WTC11 (cell line): ENCODE results near the gene CACNA1C.

Source experiments
- KAT7 ChIP-seq: sonication (generic); formaldehyde crosslinking; IDR thresholded peaks from 2 replicates; pipeline ENCODE4 v1.8.1; 2023; ENCODE audit warnings: missing genetic modification reagents, mild to moderate bottlenecking, borderline replicate concordance
- OVOL2 ChIP-seq: fragments of 250-450 bp; sonication (Bioruptor Pico); IDR thresholded peaks from 2 replicates; pipeline ENCODE4 v1.9.0; 2021; ENCODE audit warnings: mild to moderate bottlenecking, borderline replicate concordance
- RELA ChIP-seq: sonication (generic); formaldehyde crosslinking; IDR thresholded peaks from 2 replicates; pipeline ENCODE4 v1.8.1; 2022; ENCODE audit warnings: missing genetic modification reagents, mild to moderate bottlenecking, borderline replicate concordance
- TF ChIP-seq, protein P1 (sequence below): fragments of 200-600 bp; IDR thresholded peaks from 2 replicates; pipeline ENCODE4 v1.8.0; 2022; ENCODE audit warnings: antibody characterized with exemption
- TF ChIP-seq, protein P2 (sequence below): sonication (generic); formaldehyde crosslinking; conservative IDR thresholded peaks from 2 replicates; pipeline ENCODE4 v1.8.1; 2022; ENCODE audit warnings: mild to moderate bottlenecking, missing genetic modification reagents
- TF ChIP-seq, protein P3 (sequence below): sonication (generic); formaldehyde crosslinking; IDR thresholded peaks from 2 replicates; pipeline ENCODE4 v1.8.1; 2023; ENCODE audit warnings: mild to moderate bottlenecking, missing genetic modification reagents
- TF ChIP-seq, protein P4 (sequence below): sonication (generic); formaldehyde crosslinking; IDR thresholded peaks from 2 replicates; pipeline ENCODE4 v1.8.1; 2023; ENCODE audit warnings: mild to moderate bottlenecking, moderate library complexity, missing genetic modification reagents

DNA sequence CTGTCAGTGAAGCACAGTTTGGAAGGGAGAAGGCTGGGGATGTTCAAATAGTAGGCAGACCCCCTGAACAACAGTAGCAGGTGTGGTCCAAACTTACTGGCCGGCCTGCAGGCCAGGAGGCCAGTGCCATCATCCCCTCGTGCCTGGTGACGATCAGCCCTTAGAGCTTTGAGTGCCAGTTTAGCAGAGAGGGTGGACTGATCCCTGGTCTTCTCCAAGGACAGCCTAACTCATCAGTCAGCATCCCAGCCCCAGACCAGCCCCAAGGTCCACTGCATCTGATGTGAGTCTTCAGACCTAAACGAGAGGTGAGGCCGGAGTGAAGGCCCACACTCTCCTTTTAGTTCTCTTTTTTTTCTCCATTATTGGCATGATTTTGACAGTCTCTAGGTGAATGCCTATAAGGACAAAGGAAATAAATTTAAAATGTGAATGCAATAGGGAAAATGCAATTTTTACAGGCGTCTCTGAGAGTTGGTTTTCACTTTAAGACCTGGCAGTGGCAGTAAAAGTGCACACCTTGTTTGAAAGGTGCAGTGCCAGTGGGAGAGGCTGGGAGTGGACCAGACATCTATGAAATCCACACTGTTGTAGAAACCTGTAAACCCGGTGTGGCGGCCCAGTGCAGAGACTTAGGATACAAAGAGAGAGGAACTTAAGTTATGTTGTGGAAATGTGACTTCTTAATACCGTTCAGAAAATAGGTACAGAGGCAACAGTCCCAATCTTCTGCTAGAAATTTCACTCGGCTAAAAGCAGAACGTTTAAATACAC is 311.2 kb downstream of the CACNA1C start:
- TF ChIP-seq, protein P1, sequence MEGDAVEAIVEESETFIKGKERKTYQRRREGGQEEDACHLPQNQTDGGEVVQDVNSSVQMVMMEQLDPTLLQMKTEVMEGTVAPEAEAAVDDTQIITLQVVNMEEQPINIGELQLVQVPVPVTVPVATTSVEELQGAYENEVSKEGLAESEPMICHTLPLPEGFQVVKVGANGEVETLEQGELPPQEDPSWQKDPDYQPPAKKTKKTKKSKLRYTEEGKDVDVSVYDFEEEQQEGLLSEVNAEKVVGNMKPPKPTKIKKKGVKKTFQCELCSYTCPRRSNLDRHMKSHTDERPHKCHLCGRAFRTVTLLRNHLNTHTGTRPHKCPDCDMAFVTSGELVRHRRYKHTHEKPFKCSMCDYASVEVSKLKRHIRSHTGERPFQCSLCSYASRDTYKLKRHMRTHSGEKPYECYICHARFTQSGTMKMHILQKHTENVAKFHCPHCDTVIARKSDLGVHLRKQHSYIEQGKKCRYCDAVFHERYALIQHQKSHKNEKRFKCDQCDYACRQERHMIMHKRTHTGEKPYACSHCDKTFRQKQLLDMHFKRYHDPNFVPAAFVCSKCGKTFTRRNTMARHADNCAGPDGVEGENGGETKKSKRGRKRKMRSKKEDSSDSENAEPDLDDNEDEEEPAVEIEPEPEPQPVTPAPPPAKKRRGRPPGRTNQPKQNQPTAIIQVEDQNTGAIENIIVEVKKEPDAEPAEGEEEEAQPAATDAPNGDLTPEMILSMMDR = no peak
- TF ChIP-seq, protein P2, sequence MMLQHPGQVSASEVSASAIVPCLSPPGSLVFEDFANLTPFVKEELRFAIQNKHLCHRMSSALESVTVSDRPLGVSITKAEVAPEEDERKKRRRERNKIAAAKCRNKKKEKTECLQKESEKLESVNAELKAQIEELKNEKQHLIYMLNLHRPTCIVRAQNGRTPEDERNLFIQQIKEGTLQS = no peak
- TF ChIP-seq, protein P3, sequence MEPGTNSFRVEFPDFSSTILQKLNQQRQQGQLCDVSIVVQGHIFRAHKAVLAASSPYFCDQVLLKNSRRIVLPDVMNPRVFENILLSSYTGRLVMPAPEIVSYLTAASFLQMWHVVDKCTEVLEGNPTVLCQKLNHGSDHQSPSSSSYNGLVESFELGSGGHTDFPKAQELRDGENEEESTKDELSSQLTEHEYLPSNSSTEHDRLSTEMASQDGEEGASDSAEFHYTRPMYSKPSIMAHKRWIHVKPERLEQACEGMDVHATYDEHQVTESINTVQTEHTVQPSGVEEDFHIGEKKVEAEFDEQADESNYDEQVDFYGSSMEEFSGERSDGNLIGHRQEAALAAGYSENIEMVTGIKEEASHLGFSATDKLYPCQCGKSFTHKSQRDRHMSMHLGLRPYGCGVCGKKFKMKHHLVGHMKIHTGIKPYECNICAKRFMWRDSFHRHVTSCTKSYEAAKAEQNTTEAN = no peak
- no peak for TF ChIP-seq OVOL2 (CRISPR knock-in tag)
- TF ChIP-seq, protein P4, sequence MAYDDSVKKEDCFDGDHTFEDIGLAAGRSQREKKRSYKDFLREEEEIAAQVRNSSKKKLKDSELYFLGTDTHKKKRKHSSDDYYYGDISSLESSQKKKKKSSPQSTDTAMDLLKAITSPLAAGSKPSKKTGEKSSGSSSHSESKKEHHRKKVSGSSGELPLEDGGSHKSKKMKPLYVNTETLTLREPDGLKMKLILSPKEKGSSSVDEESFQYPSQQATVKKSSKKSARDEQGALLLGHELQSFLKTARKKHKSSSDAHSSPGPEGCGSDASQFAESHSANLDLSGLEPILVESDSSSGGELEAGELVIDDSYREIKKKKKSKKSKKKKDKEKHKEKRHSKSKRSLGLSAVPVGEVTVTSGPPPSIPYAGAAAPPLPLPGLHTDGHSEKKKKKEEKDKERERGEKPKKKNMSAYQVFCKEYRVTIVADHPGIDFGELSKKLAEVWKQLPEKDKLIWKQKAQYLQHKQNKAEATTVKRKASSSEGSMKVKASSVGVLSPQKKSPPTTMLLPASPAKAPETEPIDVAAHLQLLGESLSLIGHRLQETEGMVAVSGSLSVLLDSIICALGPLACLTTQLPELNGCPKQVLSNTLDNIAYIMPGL (CRISPR knock-in tag) = no peak
- no peak for TF ChIP-seq RELA (CRISPR knock-in tag)
- no peak for TF ChIP-seq KAT7 (CRISPR knock-in tag)
